HG03442 (cell line): ENCODE measurements around the gene HCRTR1.
"Not testable (repeated sequence)": the region's sequence is repeated elsewhere in the genome, so short reads cannot be mapped to it uniquely, and the experiment has no call there.

Experiments used
- ATAC-seq: cut with Tn5 transposase; IDR thresholded peaks from one replicate; pipeline ENCODE4 v1.9.1; 2021; ENCODE audit warnings: mild to moderate bottlenecking, moderate library complexity; ENCODE audit not compliant: unreplicated experiment

HCRTR1 gene

GRCh38 chr1:31581821-31582810, 35.4 kb upstream of the HCRTR1 start:
- ATAC-seq: no peak

GRCh38 chr1:31583082-31583994, 34.2 kb upstream of the HCRTR1 start:
- no peak for ATAC-seq

GRCh38 chr1:31583995-31584868, 33.3 kb upstream of the HCRTR1 start:
- no peak for ATAC-seq

GRCh38 chr1:31584869-31585735, 32.4 kb upstream of the HCRTR1 start:
- ATAC-seq: no peak

GRCh38 chr1:31585736-31586365, 31.6 kb upstream of the HCRTR1 start:
- no peak for ATAC-seq

- no peak for ATAC-seq
Observed at GRCh38 chr1:31586376-31587327, 30.8 kb upstream of the HCRTR1 start.

GRCh38 chr1:31587328-31587699, 30.2 kb upstream of the HCRTR1 start:
- not testable (repeated sequence) for ATAC-seq

GRCh38 chr1:31587720-31588423, 29.6 kb upstream of the HCRTR1 start:
- no peak for ATAC-seq

- no peak for ATAC-seq
Observed at GRCh38 chr1:31588751-31589515, 28.6 kb upstream of the HCRTR1 start.

GRCh38 chr1:31591425-31592093, 25.9 kb upstream of the HCRTR1 start:
- no peak for ATAC-seq

GRCh38 chr1:31592132-31592531, 25.4 kb upstream of the HCRTR1 start:
- ATAC-seq: no peak

GRCh38 chr1:31593136-31593665, 24.3 kb upstream of the HCRTR1 start:
- no peak for ATAC-seq

GRCh38 chr1:31593770-31594632, 23.5 kb upstream of the HCRTR1 start:
- ATAC-seq: peak; percentile 47

GRCh38 chr1:31595836-31596736, 21.4 kb upstream of the HCRTR1 start:
- no peak for ATAC-seq
